GM19043 (cell line): ENCODE measurements around the gene BIRC6.

Experiments used
- ATAC-seq: cut with Tn5 transposase; IDR thresholded peaks from one replicate; pipeline ENCODE4 v1.9.1; 2021; ENCODE audit warnings: low read depth; ENCODE audit not compliant: unreplicated experiment

The BIRC6 gene

GRCh38 chr2:32666704-32667103 lies 309.9 kb downstream of the BIRC6 start:
- ATAC-seq: no peak

GRCh38 chr2:32668254-32668653 lies 311.4 kb downstream of the BIRC6 start:
- ATAC-seq: no peak
